SK-N-SH treated with all-trans-retinoic acid at 6 μM for 48 hours (cell line): ENCODE measurements around the gene PTGIS.
"Not testable (repeated sequence)": the region's sequence is repeated elsewhere in the genome, so short reads cannot be mapped to it uniquely, and the experiment has no call there.

Experiments used
- BACH2 ChIP-seq: fragments of 250-450 bp; sonication (Bioruptor Pico); IDR thresholded peaks from 2 replicates; pipeline ENCODE4 v1.9.0; 2021; ENCODE audit warnings: mild to moderate bottlenecking, borderline replicate concordance
- ESRRG ChIP-seq: fragments of 250-450 bp; sonication (Bioruptor Pico); IDR thresholded peaks from 2 replicates; pipeline ENCODE4 v1.6.1; 2021; ENCODE audit warnings: mild to moderate bottlenecking
- GLIS3 ChIP-seq: fragments of 250-450 bp; sonication (Bioruptor Pico); IDR thresholded peaks from 2 replicates; pipeline ENCODE4 v1.5.0; 2020; ENCODE audit warnings: mild to moderate bottlenecking, moderate library complexity
- ISL1 ChIP-seq: fragments of 250-450 bp; sonication (Bioruptor Pico); IDR thresholded peaks from 2 replicates; pipeline ENCODE4 v2.1.2; 2022; ENCODE audit warnings: mild to moderate bottlenecking, moderate library complexity
- TCF4 ChIP-seq: fragments of 250-450 bp; sonication (Bioruptor Pico); IDR thresholded peaks from 2 replicates; pipeline ENCODE4 v1.8.0; 2021; ENCODE audit warnings: mild to moderate bottlenecking, moderate library complexity, borderline replicate concordance
- TOX ChIP-seq: fragments of 250-450 bp; sonication (Bioruptor Pico); IDR thresholded peaks from 2 replicates; pipeline ENCODE4 v1.8.0; 2021; ENCODE audit warnings: mild to moderate bottlenecking, moderate library complexity, borderline replicate concordance
- ZFP30 ChIP-seq: fragments of 450-650 bp; formaldehyde crosslinking; IDR thresholded peaks from 2 replicates; pipeline ENCODE4 v1.5.0; 2022; ENCODE audit warnings: mild to moderate bottlenecking, moderate library complexity
- TF ChIP-seq, protein P1 (sequence below): fragments of 250-450 bp; sonication (Bioruptor Pico); IDR thresholded peaks from 2 replicates; pipeline ENCODE4 v1.8.0; 2020; ENCODE audit warnings: mild to moderate bottlenecking, moderate library complexity, borderline replicate concordance

- TF ChIP-seq TOX (CRISPR knock-in tag); GLIS3; ISL1 (CRISPR knock-in tag); BACH2; TCF4 (CRISPR knock-in tag); ESRRG (CRISPR knock-in tag); ZFP30: not testable (repeated sequence)
- TF ChIP-seq, protein P1, sequence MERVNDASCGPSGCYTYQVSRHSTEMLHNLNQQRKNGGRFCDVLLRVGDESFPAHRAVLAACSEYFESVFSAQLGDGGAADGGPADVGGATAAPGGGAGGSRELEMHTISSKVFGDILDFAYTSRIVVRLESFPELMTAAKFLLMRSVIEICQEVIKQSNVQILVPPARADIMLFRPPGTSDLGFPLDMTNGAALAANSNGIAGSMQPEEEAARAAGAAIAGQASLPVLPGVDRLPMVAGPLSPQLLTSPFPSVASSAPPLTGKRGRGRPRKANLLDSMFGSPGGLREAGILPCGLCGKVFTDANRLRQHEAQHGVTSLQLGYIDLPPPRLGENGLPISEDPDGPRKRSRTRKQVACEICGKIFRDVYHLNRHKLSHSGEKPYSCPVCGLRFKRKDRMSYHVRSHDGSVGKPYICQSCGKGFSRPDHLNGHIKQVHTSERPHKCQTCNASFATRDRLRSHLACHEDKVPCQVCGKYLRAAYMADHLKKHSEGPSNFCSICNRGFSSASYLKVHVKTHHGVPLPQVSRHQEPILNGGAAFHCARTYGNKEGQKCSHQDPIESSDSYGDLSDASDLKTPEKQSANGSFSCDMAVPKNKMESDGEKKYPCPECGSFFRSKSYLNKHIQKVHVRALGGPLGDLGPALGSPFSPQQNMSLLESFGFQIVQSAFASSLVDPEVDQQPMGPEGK: not testable (repeated sequence)
These were observed 2.9 kb downstream of the PTGIS start for GRCh38 chr20:49564991-49565390.
